Measurements from ENCODE around the gene BHMT2.

- TF ChIP-seq EP300 (IDR thresholded peaks at IDR 0.05), result no peak
- no peak for TF ChIP-seq CTCF (IDR thresholded peaks at IDR 0.05)
- no peak for TF ChIP-seq POLR2A (IDR thresholded peaks at IDR 0.05)
These were observed 38.1 kb upstream of the BHMT2 start for GRCh38 chr5:79031485-79031867.

Measured in tibial nerve (tissue), 4 donors.